NCI-H510A (cell line): Measurements from ENCODE around the gene PIGP.
A peak's percentile ranks its signal among the peaks of the same experiment; 100 is the strongest.
"Not testable (repeated sequence)": the region's sequence is repeated elsewhere in the genome, so short reads cannot be mapped to it uniquely, and the experiment has no call there.

Experiments used
- DNase-seq: peaks from one replicate; lab custom pipeline; 2025; lab: John Stamatoyannopoulos, UW

The PIGP gene

DNA sequence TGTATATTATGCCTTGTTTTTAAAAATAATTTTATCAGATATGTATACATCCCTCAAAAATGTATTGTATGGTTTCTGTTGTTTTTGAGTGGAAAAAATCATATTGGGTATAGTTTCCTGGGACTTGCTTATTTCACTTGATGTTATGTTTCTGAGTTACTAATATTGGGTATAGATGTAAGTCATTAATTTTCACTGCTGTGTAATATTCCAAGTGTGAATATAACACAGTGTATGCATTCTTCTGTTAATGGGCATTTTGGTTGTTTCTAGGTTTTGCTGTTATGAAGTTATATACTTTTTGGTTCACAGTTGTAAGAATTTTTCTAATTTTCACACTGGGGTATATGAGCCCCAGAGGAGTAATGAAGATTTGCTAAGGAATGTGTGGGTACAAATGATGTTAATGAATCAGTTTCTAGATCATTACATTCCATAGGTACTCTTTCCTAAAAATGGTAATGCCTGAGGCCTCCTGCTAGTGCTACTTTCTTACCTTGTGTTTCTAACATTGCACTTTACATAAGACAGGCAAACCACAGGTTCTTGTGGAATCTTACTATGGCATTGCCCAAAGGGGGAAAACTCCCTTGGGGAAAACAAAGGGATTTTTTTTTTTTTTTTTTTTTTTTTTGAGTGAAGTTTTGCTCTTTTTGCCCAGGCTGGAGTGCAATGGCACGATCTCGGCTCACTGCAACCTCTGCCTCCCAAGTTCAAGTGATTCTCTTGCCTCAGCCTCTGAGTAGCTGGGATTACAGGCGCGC lies 3.4 kb upstream of the PIGP start:
- no peak for DNase-seq

DNA sequence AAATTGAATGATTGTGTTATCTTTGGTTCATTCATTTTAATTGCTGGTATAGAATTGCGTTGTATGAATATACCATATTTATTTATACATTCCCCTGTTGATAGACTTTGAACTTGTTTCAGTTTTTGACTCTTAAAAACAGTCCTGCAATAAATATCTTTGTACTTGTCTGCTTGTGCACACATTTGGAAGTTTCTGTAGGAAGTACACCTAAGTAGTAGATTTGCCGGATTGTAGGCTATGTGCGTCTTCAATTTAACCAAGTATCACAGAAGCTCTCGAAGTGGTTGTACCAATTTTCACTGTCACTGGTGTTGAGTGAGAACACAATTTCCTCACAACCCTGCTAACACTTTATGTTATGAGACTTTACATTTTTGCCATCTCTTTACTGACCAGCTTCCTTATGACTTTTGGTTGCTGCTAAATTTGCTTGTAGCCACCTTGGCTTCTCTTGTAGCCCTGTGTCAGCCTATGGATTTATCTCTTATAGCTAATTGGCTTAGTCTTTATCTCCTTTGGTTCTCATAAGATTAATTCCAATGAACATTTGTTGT lies 2.4 kb upstream of the PIGP start:
- no peak for DNase-seq

DNA sequence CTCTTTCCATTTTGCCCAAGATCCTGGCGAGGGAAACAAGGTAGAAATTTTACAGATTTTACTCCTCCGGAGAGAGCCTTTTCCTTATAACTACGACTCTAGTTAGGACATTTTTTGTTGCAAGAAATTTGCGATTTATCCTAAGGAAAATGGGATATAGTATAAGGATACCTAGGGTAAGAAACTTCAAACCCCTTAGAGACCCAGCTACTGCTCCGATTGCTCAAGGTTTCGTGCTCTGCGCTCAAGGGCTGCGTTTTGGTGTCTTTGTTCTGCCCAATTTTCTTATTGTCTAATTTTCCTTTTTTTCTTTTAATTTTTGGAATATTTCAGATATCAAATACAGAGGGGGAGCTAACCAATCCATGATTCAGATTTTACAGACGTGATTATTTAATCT lies 1.7 kb upstream of the PIGP start:
- DNase-seq: no peak

DNA sequence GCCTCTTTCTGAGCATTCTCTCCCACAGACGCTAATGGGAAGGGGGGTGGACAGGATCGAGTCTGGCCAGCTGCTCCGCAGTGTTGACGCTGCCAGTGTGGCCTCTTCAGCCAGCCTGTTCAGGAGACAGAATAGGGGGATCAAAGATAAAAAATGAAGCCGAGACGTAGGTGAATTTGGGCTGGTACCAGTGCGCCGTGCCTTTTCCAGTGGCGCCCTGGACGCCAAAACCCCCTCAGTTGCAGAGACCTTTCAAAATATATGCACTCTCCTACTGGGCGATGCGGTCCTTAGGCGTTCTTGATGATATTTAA lies 1.3 kb upstream of the PIGP start:
- DNase-seq: no peak

DNA sequence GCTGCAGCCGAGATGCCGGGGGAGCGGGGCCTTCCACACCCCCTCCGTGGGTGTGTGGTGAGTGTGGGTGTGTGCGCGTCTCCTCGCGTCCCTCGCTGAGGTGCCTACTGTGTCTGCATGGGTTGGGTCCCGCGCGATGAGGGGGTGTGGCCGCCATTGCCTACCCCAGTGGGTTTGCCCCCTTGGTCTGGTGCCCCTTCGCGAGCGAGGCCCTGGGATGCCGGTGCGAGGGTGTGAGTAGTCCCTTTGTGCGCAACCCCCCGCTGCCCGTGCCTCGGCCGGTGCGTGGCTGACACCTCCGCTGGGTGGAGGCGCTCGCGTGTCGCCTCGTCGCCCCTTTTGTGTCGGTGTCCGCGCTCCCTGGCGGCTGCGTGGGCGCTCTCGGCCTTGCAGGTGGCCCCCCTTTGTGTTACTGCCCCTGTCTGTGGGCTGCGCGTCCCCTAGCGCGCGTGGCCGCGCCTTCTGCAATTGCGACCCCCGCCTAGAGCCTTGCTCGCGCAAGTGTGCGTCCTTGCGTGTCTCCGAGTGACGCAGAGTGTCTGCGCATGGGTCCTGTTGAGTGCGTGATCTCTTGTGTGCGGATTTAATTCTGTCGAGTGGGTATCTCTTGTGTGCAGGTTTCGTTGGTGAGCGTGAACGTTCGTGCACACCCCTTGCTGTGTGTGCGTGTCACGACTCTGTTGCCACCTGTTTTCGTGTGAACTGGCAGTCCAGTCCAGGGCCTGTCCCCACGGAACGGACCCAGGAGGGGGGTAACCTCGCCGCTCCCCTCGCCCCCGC lies 736 bp upstream of the PIGP start:
- no peak for DNase-seq

DNA sequence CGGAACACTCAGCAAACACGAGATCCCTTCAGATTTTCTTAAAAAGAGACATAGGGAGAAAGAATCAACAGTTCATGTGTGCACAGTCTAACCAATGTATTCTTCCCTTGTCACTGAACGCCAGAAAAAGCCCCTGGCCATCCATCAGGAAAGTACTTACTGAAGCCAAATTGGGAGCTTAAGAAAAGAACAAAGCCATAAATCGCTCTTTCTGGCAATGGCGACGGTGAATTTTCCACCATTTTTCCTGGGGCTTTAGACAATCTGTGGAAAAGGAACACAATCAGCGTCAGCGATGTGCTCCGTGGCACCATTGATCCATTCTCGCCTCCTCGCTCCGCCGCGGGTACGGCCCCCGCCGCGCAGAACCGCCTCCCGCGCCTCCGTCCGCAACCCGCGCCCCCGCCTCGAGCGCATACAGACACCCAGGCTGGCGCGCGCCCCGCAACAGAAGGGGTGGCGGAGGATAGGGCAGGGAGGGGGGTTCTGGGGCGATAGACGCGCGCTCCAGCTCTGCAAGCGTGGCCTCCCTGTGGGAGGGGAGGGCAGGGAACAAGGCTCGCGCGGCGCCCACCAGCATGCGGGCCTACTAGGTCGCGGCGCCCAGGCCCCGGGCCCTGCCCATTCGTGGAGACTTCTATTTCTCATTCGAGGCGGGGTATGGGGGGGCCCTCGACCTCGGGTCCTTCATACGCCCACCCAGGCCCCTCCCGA lies 440 bp downstream of the PIGP start:
- no peak for DNase-seq

DNA sequence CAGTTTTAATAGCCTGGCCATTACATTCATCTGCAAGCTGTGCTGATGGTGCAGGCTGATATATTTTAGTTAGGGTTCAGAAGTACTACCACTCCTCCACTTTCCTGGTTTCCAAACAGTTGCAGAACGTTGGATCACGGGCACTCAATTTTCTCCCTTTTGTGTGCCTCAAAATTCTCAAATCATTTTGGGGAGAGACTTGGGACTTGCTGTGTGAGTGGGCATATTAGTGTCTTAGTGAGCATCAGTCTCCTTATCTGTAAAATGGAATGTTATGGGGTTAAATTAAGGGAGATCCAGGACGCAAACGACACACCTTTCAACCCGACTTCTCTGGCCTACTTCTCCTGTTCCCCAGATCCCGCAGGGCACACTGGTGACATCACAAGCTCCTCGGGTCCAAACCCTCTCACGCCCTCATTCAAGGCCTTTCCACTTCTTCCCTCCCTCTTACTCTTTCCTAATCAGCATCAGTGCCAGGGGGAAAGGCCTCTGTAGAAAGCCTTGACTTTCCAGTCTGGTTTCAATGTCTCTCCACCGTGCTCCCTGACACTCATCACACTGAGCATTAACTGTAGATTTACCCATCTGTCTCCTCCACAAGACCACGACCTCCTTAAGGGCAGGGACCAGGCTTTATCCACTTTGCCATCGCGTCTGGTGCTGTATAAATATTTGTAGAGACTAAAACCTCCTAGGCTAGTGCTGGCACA lies 1.2 kb downstream of the PIGP start:
- no peak for DNase-seq

DNA sequence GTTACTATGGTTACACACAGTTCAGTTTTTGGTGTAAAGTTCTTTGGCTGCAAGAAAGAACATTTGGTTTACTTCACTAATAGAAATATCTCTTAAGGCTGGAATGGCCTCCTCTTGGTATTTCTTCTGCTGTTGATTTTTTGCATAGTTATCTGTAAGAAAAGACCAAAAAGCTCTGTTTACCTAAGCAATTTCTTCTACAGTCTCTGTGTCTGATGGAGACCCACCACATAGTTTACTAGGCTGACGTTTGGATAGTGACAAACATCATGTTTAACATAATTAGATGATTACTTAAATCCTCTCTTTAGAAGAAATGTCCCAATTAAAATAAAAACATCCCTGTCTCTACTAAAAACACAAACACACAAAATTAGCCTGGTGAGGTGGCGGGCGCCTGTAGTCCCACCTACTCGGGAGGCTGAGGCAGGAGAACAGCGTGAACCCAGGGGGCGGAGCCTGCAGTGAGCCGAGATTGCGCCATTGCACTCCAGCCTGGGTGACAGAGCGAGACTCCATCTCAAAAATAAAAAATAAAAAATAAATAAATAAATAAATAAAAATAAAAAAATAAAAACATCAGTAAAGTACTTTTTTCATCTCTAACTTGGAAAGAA lies 7.2 kb downstream of the PIGP start:
- no peak for DNase-seq

DNA sequence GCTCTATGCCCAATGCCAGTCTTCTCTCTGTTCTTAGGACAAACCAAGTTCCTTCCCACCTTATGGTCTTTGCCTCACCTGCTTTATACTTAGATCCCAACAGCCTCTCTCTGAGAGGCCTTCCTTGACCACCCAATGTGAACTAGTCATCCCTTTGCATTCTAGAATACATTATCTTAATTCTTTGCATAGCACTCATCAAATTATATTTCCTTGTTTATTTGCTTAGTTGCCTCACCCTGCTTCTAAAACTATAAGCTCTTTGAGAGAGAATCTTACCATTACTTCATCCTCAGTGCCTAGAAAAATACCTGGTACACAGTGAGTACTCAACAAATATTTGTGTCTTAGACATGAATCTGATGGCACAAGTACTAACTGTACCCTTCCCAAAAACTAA lies 8.0 kb downstream of the PIGP start:
- no peak for DNase-seq

DNA sequence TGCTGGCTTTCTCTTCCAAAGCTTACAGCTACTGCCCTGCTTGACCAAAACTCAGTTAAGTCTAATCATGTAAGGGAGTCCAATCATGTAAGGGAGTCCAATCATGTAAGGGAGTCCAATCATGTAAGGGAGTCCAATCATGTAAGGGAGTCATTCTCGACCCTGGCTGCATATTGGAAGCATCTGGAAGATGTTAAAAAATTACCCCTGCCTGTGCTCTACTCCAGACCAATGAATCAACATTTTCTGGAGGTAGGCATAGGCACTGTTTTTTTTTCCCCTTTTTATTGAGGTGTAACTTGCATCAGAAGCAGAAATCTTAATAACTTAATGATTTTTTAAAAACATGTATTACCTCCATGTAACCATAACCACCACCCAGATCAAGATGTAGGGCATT lies 9.4 kb downstream of the PIGP start:
- no peak for DNase-seq

DNA sequence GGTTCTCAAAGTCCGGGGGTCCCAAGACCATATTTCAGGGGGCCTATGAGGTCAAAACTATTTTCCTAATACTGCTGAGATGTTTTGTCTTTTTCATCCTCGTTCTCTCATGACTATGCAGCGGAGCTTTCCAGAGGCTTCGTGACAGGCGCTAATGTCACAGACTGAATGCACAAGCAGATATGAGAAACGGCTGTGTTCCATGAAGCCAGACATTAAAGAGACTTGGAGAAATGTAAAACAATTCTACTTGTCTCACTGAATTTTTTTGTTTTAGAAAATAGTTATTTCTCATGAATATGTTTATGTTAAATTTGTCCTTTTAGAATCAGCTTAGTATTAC lies 10.3 kb downstream of the PIGP start:
- DNase-seq: no peak

DNA sequence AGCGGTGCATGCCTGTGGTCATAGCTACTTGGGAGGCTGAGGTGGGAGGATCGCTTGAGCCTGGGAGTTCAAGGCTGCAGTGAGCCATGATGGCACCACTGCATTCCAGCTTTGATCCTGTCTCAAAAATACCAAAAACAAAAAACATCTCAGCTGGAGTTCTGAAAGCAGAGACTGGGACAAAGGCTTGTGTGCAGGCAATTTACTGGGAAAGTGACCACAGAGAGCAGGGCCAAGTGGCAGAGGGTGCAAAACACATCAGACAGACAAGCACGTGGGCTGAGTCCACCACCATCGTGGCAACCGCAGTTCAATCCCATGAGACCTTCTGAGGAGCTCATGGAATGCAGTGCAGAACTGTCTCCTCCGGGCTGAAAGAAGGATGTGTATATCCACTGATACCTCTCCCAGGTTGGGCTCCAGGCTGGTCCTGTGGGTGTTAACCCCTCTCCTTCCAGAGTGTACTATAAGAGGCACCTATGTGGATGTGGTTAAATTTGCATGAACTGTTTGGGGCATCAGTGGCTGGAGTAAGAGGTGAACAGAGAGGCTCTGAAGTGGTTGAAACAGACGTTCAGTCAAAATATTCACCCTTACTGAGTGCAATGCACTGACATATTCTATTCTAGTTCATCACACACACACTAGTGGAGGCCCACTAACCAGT lies 10.8 kb downstream of the PIGP start:
- no peak for DNase-seq

DNA sequence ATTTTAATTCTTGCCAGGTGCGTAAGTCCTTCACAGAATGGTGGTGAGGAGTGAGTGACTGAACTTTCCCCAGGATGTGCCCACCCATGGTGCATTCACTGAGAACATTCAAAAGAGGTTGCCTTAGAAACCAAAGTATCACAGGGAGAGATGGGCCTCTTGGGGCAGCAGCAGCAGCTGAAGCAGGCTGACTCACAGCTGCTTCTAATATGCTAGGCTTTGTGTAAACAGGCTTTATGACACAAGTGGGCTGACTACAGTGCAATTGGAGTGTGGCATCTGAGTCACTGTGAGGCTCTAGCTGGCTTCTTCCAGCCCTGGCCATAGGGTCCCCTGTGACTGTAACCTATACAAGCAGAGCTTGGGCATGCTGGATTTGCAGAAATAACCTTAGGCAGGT lies 12.6 kb downstream of the PIGP start:
- peak; percentile 90 for DNase-seq

DNA sequence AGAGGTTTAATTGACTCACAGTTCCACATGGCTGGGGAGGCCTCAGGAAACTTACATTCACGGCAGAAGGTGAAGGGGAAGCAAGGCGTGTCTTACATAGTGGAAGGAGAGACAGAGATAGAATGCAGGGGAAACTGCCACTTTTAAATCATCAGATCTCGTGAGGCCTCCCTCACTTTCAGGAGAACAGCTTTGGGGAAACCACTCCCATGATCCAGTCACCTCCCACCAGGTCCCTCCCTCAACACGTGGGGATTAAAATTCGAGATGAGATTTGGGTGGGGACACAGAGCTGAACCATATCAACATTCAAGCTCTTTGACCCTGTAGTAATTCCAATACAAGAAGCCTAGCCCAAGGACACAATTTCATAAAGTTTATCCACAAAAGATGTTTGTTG lies 13.7 kb downstream of the PIGP start:
- no peak for DNase-seq

DNA sequence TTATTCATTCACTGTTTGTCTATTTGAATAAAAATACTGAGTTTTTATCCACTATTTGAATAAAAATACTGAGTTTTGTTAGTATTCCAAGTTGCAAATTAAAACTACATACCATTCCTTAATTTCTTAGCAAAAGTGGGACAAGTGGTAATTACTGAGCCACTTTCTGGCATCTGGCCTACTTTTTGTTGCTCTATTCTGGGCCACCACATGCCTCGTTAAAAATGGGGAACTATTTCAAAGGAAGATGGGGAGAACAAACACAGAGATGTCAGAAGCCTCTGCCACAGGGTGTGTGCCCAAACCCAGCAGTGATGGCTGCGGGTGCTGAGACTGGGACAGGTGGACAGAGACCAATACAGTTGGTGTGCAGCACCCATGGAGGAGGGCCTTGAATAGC lies 14.6 kb downstream of the PIGP start:
- no peak for DNase-seq

DNA sequence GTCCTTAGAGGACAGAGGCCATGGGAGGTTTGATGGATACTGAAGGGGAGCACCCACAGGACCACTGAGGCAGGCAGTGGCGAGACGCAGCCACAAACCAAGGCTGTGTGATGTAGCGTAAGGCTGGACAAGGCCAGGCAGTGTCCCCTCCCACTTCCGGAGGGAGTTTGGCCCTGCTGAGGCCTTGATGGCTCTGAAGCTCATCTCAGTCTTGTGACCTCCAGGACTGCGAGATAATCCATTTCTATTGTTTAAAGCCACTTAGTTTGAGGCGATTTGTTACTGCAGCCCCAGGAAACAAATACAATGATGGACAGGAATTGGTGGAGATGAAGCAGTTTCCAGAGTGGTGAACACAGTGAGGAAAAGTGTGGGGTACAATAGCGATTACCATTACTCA lies 15.3 kb downstream of the PIGP start:
- DNase-seq: no peak

DNA sequence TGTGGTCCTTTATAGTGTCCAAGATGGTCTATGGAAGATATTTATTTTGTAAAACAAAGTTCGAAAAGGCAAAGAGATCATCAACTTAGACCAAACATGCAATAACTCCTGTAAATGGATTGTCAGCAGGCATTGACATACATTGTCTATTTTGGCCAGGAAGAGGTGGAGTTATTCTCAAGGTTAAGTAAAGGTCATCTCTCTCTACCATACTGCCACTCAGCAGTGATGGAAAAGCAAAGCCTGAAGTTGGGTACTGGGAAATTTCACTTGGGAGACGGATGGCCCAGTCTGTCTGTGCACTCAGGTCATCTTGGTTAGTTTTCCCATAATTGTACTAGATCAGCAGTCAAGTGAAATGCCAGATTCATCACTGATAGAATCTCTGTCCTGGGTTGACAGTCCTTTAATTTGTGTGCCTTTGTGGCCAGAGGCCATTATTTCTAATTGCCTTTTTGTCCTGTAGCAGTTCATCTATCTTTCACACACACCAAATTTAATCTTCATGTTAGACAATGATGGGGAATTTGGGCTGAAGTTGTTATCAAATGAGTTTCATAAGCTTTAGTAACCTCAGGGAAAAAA lies 17.5 kb downstream of the PIGP start:
- no peak for DNase-seq

DNA sequence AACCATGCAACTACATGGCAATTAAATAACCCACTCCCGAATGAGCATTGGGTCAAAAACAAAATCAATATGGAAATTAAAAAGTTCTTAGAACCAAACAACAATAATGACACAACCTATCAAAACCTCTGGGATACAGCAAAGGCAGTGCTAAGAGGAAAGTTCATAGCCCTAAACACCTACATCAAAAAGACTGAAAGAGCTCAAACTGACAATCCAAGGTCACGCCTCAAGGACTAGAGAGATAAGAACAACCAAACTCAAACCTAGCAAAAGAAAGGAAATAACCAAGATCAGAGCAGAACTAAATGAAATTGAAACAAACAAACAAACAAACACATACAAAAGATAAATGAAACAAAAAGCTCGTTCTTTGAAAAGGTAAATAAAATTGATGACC lies 23.1 kb downstream of the PIGP start:
- DNase-seq: not testable (repeated sequence)

DNA sequence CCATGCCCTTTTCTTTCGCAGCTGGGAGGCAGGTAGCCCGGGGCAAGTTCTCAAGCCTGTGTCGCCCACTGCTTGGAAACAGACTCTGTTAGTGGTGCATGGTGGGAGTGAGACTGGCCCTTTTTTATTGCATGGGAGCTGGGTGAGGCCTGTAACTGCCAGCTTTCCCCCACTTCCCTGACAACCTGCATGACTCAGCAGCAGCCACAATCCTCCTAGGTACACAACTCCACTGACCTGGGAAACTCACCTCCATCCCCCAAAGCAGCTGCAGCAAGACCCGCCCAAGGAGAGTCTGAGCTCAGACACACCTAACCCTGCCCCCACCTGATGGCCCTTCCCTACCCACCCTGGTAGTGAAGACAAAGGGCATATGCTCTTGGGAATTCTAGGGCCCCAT lies 25.8 kb downstream of the PIGP start:
- DNase-seq: no peak

DNA sequence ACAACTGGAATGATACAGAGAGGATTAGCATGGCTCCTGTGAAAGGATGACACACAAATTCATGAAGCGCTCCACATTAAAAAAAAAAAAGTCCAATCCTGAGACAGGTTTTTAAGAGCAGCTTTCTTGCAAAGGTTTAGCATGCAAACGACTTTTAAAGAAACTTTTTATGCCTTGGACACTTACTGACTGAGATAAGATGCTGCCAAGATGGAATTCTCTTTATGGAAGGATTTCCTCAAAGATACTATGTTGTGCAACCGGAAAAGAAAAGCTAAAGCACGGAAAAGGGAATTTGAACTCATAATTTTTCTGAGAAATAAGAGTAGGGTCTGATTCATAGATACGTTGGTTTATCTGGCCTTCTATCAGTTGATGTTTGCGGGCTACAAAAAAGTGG lies 27.3 kb downstream of the PIGP start:
- no peak for DNase-seq

DNA sequence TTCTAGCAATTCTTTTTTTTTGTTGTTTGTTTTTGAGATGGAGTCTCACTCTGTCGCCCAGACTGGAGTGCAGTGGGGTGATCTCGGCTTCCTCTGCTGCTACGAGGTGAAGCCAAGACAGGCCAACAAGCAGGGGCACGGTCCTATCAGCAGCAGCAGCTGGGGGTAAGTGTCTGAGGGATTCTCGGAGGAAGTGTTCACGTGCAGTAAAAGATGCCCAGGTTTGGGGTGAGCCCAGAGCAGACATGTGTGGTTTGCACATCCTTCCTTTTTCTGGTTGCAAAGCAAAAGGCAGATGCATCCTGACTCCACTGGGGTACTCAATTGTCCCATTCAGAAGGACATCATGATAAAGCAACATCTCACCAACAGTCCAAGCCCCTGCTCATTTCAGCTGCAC lies 27.7 kb downstream of the PIGP start:
- no peak for DNase-seq
